Measurements from ENCODE around the gene CCDC91.

DNA sequence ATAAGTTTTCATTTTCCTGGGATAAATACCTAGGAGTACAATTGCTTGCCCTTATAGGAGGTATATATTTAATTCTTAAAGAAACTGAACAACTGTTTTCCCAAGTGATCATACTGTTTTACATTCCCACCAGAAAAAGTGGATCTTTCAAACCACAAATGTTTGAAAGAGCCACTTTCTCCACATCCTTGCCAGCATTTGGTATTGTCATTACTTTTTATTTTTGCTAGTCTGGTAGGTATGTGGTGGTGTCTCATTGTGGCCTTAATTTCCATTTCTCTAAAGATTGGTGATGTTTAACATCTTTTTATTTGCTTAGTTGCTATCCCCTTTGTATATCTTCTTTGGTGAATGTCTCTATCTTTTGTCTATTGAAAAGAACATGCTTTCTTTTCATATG, 50.6 kb downstream of the CCDC91 start:
- TF ChIP-seq, protein P1, sequence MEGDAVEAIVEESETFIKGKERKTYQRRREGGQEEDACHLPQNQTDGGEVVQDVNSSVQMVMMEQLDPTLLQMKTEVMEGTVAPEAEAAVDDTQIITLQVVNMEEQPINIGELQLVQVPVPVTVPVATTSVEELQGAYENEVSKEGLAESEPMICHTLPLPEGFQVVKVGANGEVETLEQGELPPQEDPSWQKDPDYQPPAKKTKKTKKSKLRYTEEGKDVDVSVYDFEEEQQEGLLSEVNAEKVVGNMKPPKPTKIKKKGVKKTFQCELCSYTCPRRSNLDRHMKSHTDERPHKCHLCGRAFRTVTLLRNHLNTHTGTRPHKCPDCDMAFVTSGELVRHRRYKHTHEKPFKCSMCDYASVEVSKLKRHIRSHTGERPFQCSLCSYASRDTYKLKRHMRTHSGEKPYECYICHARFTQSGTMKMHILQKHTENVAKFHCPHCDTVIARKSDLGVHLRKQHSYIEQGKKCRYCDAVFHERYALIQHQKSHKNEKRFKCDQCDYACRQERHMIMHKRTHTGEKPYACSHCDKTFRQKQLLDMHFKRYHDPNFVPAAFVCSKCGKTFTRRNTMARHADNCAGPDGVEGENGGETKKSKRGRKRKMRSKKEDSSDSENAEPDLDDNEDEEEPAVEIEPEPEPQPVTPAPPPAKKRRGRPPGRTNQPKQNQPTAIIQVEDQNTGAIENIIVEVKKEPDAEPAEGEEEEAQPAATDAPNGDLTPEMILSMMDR (IDR thresholded peaks at IDR 0.05): no peak
- TF ChIP-seq POLR2A (IDR thresholded peaks at IDR 0.05): no peak
